SK-N-MC (cell line): ENCODE measurements around the gene CTBP2.

Experiments used
- EZH2 ChIP-seq: fragments of 200-600 bp; sonication (generic); IDR thresholded peaks from one replicate; pipeline ENCODE4 v1.6.1; 2017; ENCODE audit warnings: antibody characterized with exemption
- POLR2AphosphoS5 ChIP-seq: IDR thresholded peaks from 2 replicates; pipeline ENCODE4 v1.6.1; 2012; ENCODE audit warnings: mild to moderate bottlenecking, low read depth, low read length, borderline replicate concordance

DNA sequence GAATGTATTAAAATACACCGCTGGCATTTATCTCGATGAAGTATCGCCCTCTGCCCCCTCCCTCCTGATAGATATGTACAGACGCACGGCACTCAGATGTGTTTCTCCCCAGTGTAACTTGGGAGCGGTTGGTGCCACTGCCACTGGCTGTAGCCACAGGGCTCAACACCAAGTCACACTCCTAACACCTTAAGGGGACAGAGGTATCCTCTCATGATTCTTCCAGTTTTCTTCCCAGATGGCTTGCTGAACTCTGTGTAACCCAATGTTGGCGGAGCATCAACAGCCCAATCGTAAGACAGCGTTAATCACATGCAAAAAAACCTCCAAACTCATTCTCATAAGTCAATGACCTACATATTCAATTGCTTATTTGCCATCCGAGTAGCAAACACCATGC lies 35.5 kb downstream of the CTBP2 start:
- no peak for TF ChIP-seq EZH2
- TF ChIP-seq POLR2AphosphoS5, result no peak
